A549 (cell line): ENCODE data around the gene INSC. TPM values are rescaled to one million over a fixed set of nuclear protein-coding genes. Genes with fewer than 3 reads are reported as not detected.

ENCODE experiments used
- ATAC-seq, 2 experiments: fragments of 200-7000 bp in 1 of 2; fragments of >200 bp in 1 of 2; cut with Nextera tagmentation in 1 of 2; cut with Tn5 transposase in 1 of 2; 3 replicates each; pipeline versions ENCODE4 v1.8.0 to v1.9.1; 2018 to 2020; ENCODE audit warnings: mild to moderate bottlenecking in 1 of 2, moderate library complexity in 1 of 2
- CTCF ChIA-PET: fragments of 300-600 bp; sonication (Branson Sonifier 250); formaldehyde crosslinking; extraction: SDS; loops from one replicate; lab custom pipeline; 2021; ENCODE audit warnings: antibody characterized with exemption, inconsistent platforms; lab: Yijun Ruan, JAX
- POLR2A ChIA-PET: fragments of 350-600 bp; formaldehyde crosslinking; extraction: SDS; loops from one replicate; lab custom pipeline; 2021; ENCODE audit warnings: antibody characterized with exemption, inconsistent platforms; lab: Yijun Ruan, JAX
- DNase-seq, 2 experiments: peaks; one replicate each; pipeline versions ENCODE4 v3.0.0 to v3.0.0-alpha.2; 2011 to 2016; ENCODE audit warnings: low read depth in 1 of 2, low spot score in 1 of 2
- FAIRE-seq: peaks from 2 replicates; lab custom pipeline; 2011; peaks lifted over from hg19 to GRCh38; lab: Jason Lieb, UNC
- H3K27ac ChIP-seq, 2 experiments: fragments of >200 bp; sonication (Bioruptor Twin); formaldehyde crosslinking; 3 replicates each; pipeline ENCODE4 v1.5.1; 2016 to 2017
- H3K4me1 ChIP-seq: fragments of >200 bp; sonication (Bioruptor Twin); formaldehyde crosslinking; 3 replicates; pipeline ENCODE4 v1.6.1; 2016
- H3K4me2 ChIP-seq: fragments of >200 bp; sonication (Bioruptor Twin); formaldehyde crosslinking; 3 replicates; pipeline ENCODE4 v1.6.1; 2016
- H3K4me3 ChIP-seq: fragments of >200 bp; sonication (Bioruptor Twin); formaldehyde crosslinking; 3 replicates; pipeline ENCODE4 v1.5.1; 2016
- H3K9me3 ChIP-seq: fragments of >200 bp; sonication (Bioruptor Twin); formaldehyde crosslinking; 3 replicates; pipeline ENCODE4 v1.6.1; 2016
- ATOH8 ChIP-seq: fragments of 250-450 bp; sonication (Bioruptor Pico); IDR thresholded peaks from 2 replicates; pipeline ENCODE4 v1.5.0; 2020; ENCODE audit warnings: low read depth, mild to moderate bottlenecking, moderate library complexity
- BCL3 ChIP-seq: fragments of >200 bp; sonication (Bioruptor Twin); formaldehyde crosslinking; IDR thresholded peaks from 3 replicates; pipeline ENCODE4 v1.6.1; 2016
- BHLHE40 ChIP-seq: IDR thresholded peaks from 2 replicates; pipeline ENCODE4 v1.6.1; 2012; ENCODE audit warnings: low read depth, low read length, inconsistent platforms
- CBX2 ChIP-seq: fragments of 200-600 bp; sonication (generic); IDR thresholded peaks from 2 replicates; pipeline ENCODE4 v1.6.1; 2016; ENCODE audit warnings: low read depth, mild to moderate bottlenecking, borderline replicate concordance
- CBX8 ChIP-seq: fragments of 200-600 bp; sonication (generic); IDR thresholded peaks from 2 replicates; pipeline ENCODE4 v1.6.1; 2016
- CEBPB ChIP-seq, 2 experiments: fragments of >200 bp in 1 of 2; sonication (Bioruptor Twin) in 1 of 2; formaldehyde crosslinking in 1 of 2; IDR thresholded peaks; 2 replicates each; pipeline ENCODE4 v1.6.1; 2012 to 2016
- EHF ChIP-seq: fragments of 250-450 bp; sonication (Bioruptor Pico); IDR thresholded peaks from 2 replicates; pipeline ENCODE4 v1.5.0; 2020; ENCODE audit warnings: mild to moderate bottlenecking
- ELK1 ChIP-seq: fragments of 150-350 bp; IDR thresholded peaks from 2 replicates; pipeline ENCODE4 v1.6.1; 2014; ENCODE audit warnings: low read depth, mild to moderate bottlenecking, low read length
- EP300 ChIP-seq, 2 experiments: fragments of >200 bp; sonication (Bioruptor Twin); formaldehyde crosslinking; IDR thresholded peaks; 2 replicates in 1 of 2; 3 replicates in 1 of 2; pipeline ENCODE4 v1.6.1; 2016 to 2017
- ESRRA ChIP-seq: fragments of 150-350 bp; IDR thresholded peaks from 2 replicates; pipeline ENCODE4 v1.6.1; 2014; ENCODE audit warnings: mild to moderate bottlenecking, low read length, borderline replicate concordance
- FOXS1 ChIP-seq: fragments of 250-450 bp; sonication (Bioruptor Pico); IDR thresholded peaks from 2 replicates; pipeline ENCODE4 v1.5.0; 2020; ENCODE audit warnings: mild to moderate bottlenecking, moderate library complexity
- HES2 ChIP-seq: fragments of >200 bp; sonication (Bioruptor Twin); formaldehyde crosslinking; IDR thresholded peaks from 2 replicates; pipeline ENCODE4 v1.6.1; 2016
- HMGXB4 ChIP-seq: fragments of 250-450 bp; sonication (Bioruptor Pico); IDR thresholded peaks from 2 replicates; pipeline ENCODE4 v1.5.0; 2021; ENCODE audit warnings: mild to moderate bottlenecking, moderate library complexity, borderline replicate concordance
- HOXA7 ChIP-seq: fragments of 250-450 bp; sonication (Bioruptor Pico); IDR thresholded peaks from 2 replicates; pipeline ENCODE4 v1.5.0; 2020; ENCODE audit warnings: mild to moderate bottlenecking, moderate library complexity
- HOXB5 ChIP-seq: fragments of 250-450 bp; sonication (Bioruptor Pico); IDR thresholded peaks from 2 replicates; pipeline ENCODE4 v1.5.0; 2020; ENCODE audit warnings: mild to moderate bottlenecking, moderate library complexity
- KDM1A ChIP-seq: fragments of 200-600 bp; sonication (generic); IDR thresholded peaks from 2 replicates; pipeline ENCODE4 v1.6.1; 2016; ENCODE audit warnings: low read depth, mild to moderate bottlenecking
- KDM5A ChIP-seq: fragments of 200-600 bp; sonication (generic); IDR thresholded peaks from 2 replicates; pipeline ENCODE4 v1.6.1; 2016; ENCODE audit warnings: antibody characterized with exemption, mild to moderate bottlenecking
- MYC ChIP-seq: IDR thresholded peaks from 2 replicates; pipeline ENCODE4 v1.6.1; 2012; ENCODE audit warnings: mild to moderate bottlenecking, inconsistent platforms, low read length, improper control_type of control experiment, borderline replicate concordance
- NFE2L2 ChIP-seq: fragments of 150-350 bp; conservative IDR thresholded peaks from 2 replicates; pipeline ENCODE4 v1.6.1; 2014; ENCODE audit warnings: low read length
- POLR2A ChIP-seq: IDR thresholded peaks from 2 replicates; pipeline ENCODE4 v1.6.1; 2012; ENCODE audit warnings: mild to moderate bottlenecking, low read length
- POLR2AphosphoS2 ChIP-seq: conservative IDR thresholded peaks from 2 replicates; pipeline ENCODE4 v1.6.1; 2012; ENCODE audit warnings: low read length, improper control_type of control experiment, inconsistent platforms
- RAD21 ChIP-seq, 2 experiments: fragments of >200 bp in 1 of 2; sonication (Bioruptor Twin) in 1 of 2; formaldehyde crosslinking in 1 of 2; IDR thresholded peaks in 1 of 2; conservative IDR thresholded peaks in 1 of 2; 2 replicates in 1 of 2; 3 replicates in 1 of 2; pipeline ENCODE4 v1.6.1; 2012 to 2018; ENCODE audit warnings: inconsistent platforms in 1 of 2
- RARB ChIP-seq: fragments of 250-450 bp; sonication (Bioruptor Pico); IDR thresholded peaks from 2 replicates; pipeline ENCODE4 v1.8.0; 2021; ENCODE audit warnings: mild to moderate bottlenecking, moderate library complexity
- RNF2 ChIP-seq: fragments of 200-600 bp; sonication (generic); IDR thresholded peaks from 2 replicates; pipeline ENCODE4 v1.6.1; 2016; ENCODE audit warnings: low read depth, mild to moderate bottlenecking, antibody characterized with exemption, moderate library complexity, borderline replicate concordance
- TP53 ChIP-seq: fragments of 250-450 bp; sonication (Bioruptor Pico); IDR thresholded peaks from 2 replicates; pipeline ENCODE4 v1.5.0; 2021; ENCODE audit warnings: mild to moderate bottlenecking, moderate library complexity
- USF2 ChIP-seq: fragments of 450-650 bp; IDR thresholded peaks from 2 replicates; pipeline ENCODE4 v1.6.1; 2014; ENCODE audit warnings: antibody characterized with exemption
- ZFP36 ChIP-seq: fragments of 450-650 bp; IDR thresholded peaks from 2 replicates; pipeline ENCODE4 v1.6.1; 2014; ENCODE audit warnings: borderline replicate concordance; ENCODE audit not compliant: partially characterized antibody
- ZSCAN20 ChIP-seq: fragments of 250-450 bp; sonication (Bioruptor Pico); IDR thresholded peaks from 2 replicates; pipeline ENCODE4 v1.8.0; 2022; ENCODE audit warnings: mild to moderate bottlenecking, moderate library complexity
- WGBS: methylation state at CpG from one replicate; pipeline ENCODE4 v1.1.6; 2017; ENCODE audit errors: missing lambda C conversion rate; 5-methylcytosine and 5-hydroxymethylcytosine counted together
- polyA plus RNA-seq, 4 experiments: library from polyadenylated mRNA; depleted of rRNA in 3 of 4; stranded (reverse); fragments of >200 nt; fragmentation: RNase III in 1 of 4; extraction: RNeasy Plus Mini Kit Qiagen cat#74134 plus additional on column Dnase treatment in 1 of 4; gene quantifications; 2 replicates in 3 of 4; 3 replicates in 1 of 4; pipeline ENCODE4 v1.2.3, GENCODE V29; 2011 to 2017

The INSC gene
- polyA plus RNA-seq, 2 of the 4 experiments (the other 2 are of a cell fraction): not detected

GRCh38 chr11:15229069-15229468 is 114.3 kb downstream of the INSC start (continued):
- TF ChIP-seq RAD21 (conservative IDR thresholded peaks at IDR 0.05 in 1 of 2, IDR thresholded peaks at IDR 0.05 in 1 of 2): no peak

- ATAC-seq (no peak), DNase-seq (no peak), FAIRE-seq (no peak)
- ChIA-PET CTCF (no interaction called here), POLR2A (no interaction called here)
- Histone ChIP-seq H3K4me3 (no peak overlapping the region), H3K4me2 (no peak overlapping the region), H3K9me3 (no peaks in the 10 kb centered on the region), H3K4me1 (no peaks in the 10 kb centered on the region), H3K27ac (no peak overlapping the region)
- TF ChIP-seq ATOH8 (CRISPR knock-in tag): no peak
- no peak for TF ChIP-seq HOXA7 (CRISPR knock-in tag)
- TF ChIP-seq RNF2: no peak
- TF ChIP-seq POLR2A: no peak
- no peak for TF ChIP-seq ZSCAN20 (CRISPR knock-in tag)
- no peak for TF ChIP-seq ELK1
- TF ChIP-seq BCL3: no peak
- TF ChIP-seq USF2: no peak
- TF ChIP-seq KDM5A: no peak
- TF ChIP-seq MYC: no peak
- no peak for TF ChIP-seq EHF (CRISPR knock-in tag)
- no peak for TF ChIP-seq ZFP36
- TF ChIP-seq HMGXB4: no peak
- no peak for TF ChIP-seq ESRRA
- no peak for TF ChIP-seq HES2
- TF ChIP-seq CBX8: no peak
- 43% methylated on average over 4 of the region's 4 CpGs for WGBS
Measured at GRCh38 chr11:15232496-15232895, 117.8 kb downstream of the INSC start.

- no peaks in the 10 kb centered on the region for H3K4me1 ChIP-seq
- H3K27ac ChIP-seq: no peak overlapping the region
- WGBS: 35% methylated on average over 8 of the region's 8 CpGs
- ChIA-PET POLR2A (no interaction called here), CTCF (no interaction called here)
- DNase-seq (no peak), FAIRE-seq (no peak), ATAC-seq (no peak)
- no peak overlapping the region for H3K4me2 ChIP-seq
- no peaks in the 10 kb centered on the region for H3K9me3 ChIP-seq
- no peak overlapping the region for H3K4me3 ChIP-seq
- TF ChIP-seq USF2 (no peak), HOXB5 (CRISPR knock-in tag) (no peak), TP53 (CRISPR knock-in tag) (no peak), POLR2A (no peak), ESRRA (no peak), RARB (CRISPR knock-in tag) (no peak), EP300 (IDR thresholded peaks at IDR 0.05) (no peak), FOXS1 (CRISPR knock-in tag) (no peak), POLR2AphosphoS2 (no peak), HES2 (no peak), NFE2L2 (no peak), CBX8 (no peak), KDM1A (no peak), CEBPB (IDR thresholded peaks at IDR 0.05) (no peak), CBX2 (no peak), KDM5A (no peak), BHLHE40 (no peak), EHF (CRISPR knock-in tag) (no peak)
Measured at GRCh38 chr11:15233371-15234165, 118.8 kb downstream of the INSC start.
